ENCODE data around the gene NRXN2.

DNA sequence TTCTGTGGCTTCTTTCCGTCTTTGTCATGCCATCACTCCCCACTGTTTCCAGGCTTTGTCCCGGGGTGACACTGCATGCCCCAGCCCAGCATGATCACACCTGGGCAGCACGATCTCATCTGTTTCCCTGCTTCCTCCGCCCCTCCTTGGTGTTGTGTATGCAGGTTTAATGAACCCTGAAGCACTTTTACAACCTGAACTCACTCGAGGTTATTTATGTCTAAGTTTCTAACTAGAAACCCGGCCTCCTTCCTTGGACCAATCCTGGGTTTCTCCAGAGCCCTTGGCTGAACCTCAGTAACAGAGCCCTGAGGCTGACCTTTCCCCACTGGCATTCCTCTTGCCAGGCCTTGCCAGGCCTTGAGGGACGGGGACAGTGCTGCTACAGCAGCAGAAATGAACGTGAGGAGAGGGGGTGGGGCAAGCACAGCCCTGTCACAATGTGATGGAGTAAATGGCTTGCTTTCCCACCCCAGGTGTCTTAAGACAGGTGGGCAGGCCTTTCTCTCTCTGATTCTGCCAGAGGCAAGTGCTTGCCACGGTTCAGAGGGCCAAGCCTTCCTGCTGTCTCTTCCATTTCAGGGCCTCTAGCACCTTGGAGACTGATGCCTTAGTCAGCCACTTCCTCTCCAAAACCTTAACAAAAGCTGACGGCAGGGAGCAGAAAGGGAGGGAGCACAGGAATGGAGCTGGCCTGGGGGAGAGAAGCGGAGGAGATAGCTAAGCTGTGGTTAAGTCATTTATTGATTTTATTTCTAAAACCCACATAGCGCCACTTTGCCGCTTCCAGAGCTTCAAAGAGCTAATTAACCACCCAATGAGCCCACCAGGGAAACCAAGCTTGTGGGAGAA lies 39.9 kb upstream of the NRXN2 start:
- TF ChIP-seq POLR2AphosphoS5 (IDR thresholded peaks at IDR 0.05; ENCODE audit: low read depth, low read length), result no peak
- TF ChIP-seq SIN3A (IDR thresholded peaks at IDR 0.05; ENCODE audit: borderline replicate concordance, insufficient read depth, low read length), result no peak
- no peak; a peak in 1 of 4 replicates for TF ChIP-seq REST (IDR thresholded peaks at IDR 0.05; ENCODE audit: insufficient read depth in 1 of 2, low read depth in 2 of 2, low read length in 2 of 2)
- no peak for TF ChIP-seq TAF1 (IDR thresholded peaks at IDR 0.05; ENCODE audit: borderline replicate concordance, insufficient read depth, low read length)
